ENCODE data around the gene RILPL1. TPM values are rescaled to one million over a fixed set of nuclear protein-coding genes. Genes with fewer than 3 reads are reported as not detected.

Gene RILPL1
- total and polyA plus RNA-seq, 10 of the 15 experiments (the other 5 are each of a cell fraction or from before 2014, with no cell fraction given), result 0.05 to 0.61 (median 0.25) TPM

DNA sequence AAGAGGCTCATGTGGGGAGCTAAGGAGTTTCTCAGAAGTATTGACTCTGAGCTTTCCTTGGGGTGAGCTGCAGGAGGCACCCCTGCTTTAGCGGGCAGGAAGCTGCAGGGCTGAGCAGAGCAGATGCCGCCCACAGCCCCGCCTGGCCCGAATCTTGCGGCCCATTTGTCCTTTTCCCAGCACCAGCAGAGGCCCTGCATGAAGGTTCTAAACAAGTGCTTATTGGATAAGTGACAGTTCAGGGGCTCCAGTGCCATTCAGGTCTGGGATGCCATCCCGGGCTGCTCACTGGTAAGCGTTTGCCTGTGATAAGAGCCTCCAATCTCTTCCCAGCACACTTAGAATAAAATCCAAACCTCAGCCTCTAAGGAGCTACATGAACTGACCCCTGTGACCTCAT, 11.4 kb downstream of the RILPL1 start (continued):
- TF ChIP-seq BHLHE40 (IDR thresholded peaks at IDR 0.05; ENCODE audit: borderline replicate concordance in 1 of 2, low read depth in 2 of 2, low read length in 1 of 2) (no peak), CREB1 (IDR thresholded peaks at IDR 0.05; ENCODE audit: low read depth) (no peak), EGR1 (IDR thresholded peaks at IDR 0.05; ENCODE audit: borderline replicate concordance in 1 of 2, low read depth in 2 of 2, low read length in 2 of 2) (no peak), NFIC (IDR thresholded peaks at IDR 0.05; ENCODE audit: low read depth, low read length) (no peak), NRF1 (conservative IDR thresholded peaks at IDR 0.05; ENCODE audit: low read depth, low read length) (no peak), SP1 (IDR thresholded peaks at IDR 0.05; ENCODE audit: low read depth, low read length) (no peak)

DNA sequence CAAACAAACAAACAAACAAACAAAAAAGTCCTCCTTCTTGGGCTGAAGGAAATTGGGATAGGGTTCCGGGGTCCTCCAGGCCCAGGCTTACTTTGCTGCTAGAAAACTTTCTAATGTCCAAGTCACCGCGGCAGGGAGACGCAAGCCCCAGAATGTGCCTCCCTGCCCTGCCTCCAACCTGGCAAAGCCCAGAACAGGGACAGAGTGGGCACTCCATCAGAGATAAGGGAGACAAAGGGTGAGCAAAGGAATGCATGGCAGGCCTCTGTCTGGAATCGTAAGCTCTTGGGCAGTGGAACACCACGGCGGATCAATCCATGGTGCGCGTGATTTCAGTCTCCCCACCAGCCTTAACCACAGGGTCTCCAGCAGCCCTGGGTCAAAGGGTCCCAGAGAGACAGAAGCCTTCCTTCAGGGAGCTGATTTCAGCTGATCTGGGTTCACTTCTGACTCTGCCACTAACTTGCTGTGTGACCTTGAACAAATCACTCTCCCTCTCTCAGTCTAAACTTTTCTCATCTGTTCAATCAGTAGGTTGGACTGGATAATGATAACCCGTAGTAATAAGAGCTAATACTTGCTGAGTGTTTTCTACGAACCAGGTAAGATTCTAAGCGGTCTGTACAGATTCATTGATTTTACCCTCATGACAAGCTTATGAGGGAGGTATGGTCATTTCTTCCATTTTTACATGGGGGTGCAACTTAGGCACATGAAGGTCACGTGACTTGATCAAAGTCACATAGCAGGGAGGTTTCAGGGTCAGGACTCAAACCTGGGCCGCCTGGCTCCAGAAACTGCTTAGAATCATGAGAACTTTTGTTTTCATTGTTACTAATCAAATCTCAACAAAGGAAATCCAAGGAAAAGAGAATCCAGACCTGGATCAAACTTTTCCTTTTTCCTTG, 12.7 kb downstream of the RILPL1 start:
- ChIA-PET SMC1A (ENCODE audit: uncharacterized antibody, unreplicated experiment) (no interaction called here), RAD21 (ENCODE audit: unreplicated experiment) (no interaction called here), CTCF (no interaction called here), POLR2A (no interaction called here)
- Histone ChIP-seq H3K9ac (ENCODE audit: control insufficient read depth, insufficient read depth, low read length) (no peak overlapping the region), H3K79me2 (ENCODE audit: control insufficient read depth, insufficient read depth, low read length) (no peaks in the 10 kb centered on the region), H3K36me3 (ENCODE audit: control insufficient read depth in 2 of 2, insufficient read depth in 2 of 2, low read length in 1 of 2) (no peaks in the 10 kb centered on the region), H3K4me3 (no peak overlapping the region), H3K27ac (ENCODE audit: control insufficient read depth, insufficient read depth) (no peak overlapping the region), H3K9me3 (replicated peaks; ENCODE audit: control insufficient read depth, insufficient read depth, low read length) (no peaks in the 10 kb centered on the region), H2AFZ (ENCODE audit: control insufficient read depth, low read depth, low read length) (no peak overlapping the region), H3K27me3 (replicated peaks in 1 of 2; ENCODE audit: control insufficient read depth in 2 of 2, insufficient read depth in 2 of 2, low read length in 1 of 2) (no peaks in the 10 kb centered on the region), H3K4me2 (ENCODE audit: control insufficient read depth, insufficient read depth) (no peak overlapping the region), H4K20me1 (ENCODE audit: control insufficient read depth, insufficient read depth) (no peaks in the 10 kb centered on the region), H3K4me1 (ENCODE audit: control insufficient read depth, insufficient read depth, low read length) (no peaks in the 10 kb centered on the region)
- no peak for ATAC-seq
- no peak for FAIRE-seq
- intact Hi-C loops (cut with micrococcal nuclease; ENCODE audit: unreplicated experiment), result no loop called here
- 80% methylated on average over 14 of the region's 14 CpGs for WGBS (ENCODE audit: insufficient coverage, insufficient replicate concordance, low lambda C conversion rate, missing lambda C conversion rate)
- TF ChIP-seq ZNF217 (IDR thresholded peaks at IDR 0.05), result no peak
- no peak for TF ChIP-seq SIX5 (IDR thresholded peaks at IDR 0.05; ENCODE audit: low read depth, low read length, severe bottlenecking)
- no peak for TF ChIP-seq LARP7 (IDR thresholded peaks at IDR 0.05)
- peak in 1 of 2 experiments; percentile 36; a peak in 1 of 4 replicates for TF ChIP-seq BHLHE40 (IDR thresholded peaks at IDR 0.05; ENCODE audit: borderline replicate concordance in 1 of 2, low read depth in 2 of 2, low read length in 1 of 2)
- TF ChIP-seq, protein P1, sequence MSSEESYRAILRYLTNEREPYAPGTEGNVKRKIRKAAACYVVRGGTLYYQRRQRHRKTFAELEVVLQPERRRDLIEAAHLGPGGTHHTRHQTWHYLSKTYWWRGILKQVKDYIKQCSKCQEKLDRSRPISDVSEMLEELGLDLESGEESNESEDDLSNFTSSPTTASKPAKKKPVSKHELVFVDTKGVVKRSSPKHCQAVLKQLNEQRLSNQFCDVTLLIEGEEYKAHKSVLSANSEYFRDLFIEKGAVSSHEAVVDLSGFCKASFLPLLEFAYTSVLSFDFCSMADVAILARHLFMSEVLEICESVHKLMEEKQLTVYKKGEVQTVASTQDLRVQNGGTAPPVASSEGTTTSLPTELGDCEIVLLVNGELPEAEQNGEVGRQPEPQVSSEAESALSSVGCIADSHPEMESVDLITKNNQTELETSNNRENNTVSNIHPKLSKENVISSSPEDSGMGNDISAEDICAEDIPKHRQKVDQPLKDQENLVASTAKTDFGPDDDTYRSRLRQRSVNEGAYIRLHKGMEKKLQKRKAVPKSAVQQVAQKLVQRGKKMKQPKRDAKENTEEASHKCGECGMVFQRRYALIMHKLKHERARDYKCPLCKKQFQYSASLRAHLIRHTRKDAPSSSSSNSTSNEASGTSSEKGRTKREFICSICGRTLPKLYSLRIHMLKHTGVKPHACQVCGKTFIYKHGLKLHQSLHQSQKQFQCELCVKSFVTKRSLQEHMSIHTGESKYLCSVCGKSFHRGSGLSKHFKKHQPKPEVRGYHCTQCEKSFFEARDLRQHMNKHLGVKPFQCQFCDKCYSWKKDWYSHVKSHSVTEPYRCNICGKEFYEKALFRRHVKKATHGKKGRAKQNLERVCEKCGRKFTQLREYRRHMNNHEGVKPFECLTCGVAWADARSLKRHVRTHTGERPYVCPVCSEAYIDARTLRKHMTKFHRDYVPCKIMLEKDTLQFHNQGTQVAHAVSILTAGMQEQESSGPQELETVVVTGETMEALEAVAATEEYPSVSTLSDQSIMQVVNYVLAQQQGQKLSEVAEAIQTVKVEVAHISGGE (CRISPR knock-in tag; IDR thresholded peaks at IDR 0.05), result no peak
- TF ChIP-seq RAD51 (IDR thresholded peaks at IDR 0.05), result peak; percentile 65; the same call in 1 of the 2 replicates
- TF ChIP-seq, protein P2, sequence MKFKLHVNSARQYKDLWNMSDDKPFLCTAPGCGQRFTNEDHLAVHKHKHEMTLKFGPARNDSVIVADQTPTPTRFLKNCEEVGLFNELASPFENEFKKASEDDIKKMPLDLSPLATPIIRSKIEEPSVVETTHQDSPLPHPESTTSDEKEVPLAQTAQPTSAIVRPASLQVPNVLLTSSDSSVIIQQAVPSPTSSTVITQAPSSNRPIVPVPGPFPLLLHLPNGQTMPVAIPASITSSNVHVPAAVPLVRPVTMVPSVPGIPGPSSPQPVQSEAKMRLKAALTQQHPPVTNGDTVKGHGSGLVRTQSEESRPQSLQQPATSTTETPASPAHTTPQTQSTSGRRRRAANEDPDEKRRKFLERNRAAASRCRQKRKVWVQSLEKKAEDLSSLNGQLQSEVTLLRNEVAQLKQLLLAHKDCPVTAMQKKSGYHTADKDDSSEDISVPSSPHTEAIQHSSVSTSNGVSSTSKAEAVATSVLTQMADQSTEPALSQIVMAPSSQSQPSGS (IDR thresholded peaks at IDR 0.05; ENCODE audit: low read length), result no peak
- no peak for TF ChIP-seq GABPA (IDR thresholded peaks at IDR 0.05; ENCODE audit: low read depth)
- DNase-seq (ENCODE audit: low read depth, low spot score), result no peak
- in situ Hi-C loops (cut with MboI), result no loop called here
- BruUV-seq (replicated peaks), result no TSS peak

Measured in GM12878 (cell line).